Activated CD4-positive, alpha-beta memory T cell treated with anti-CD3 and anti-CD28 coated beads, Interleukin-2, amount 10 ng/mL, durations not matched to agents 7 days and 5 days (primary cell): Measurements from ENCODE around the gene LETM1. TPM values are rescaled to one million over a fixed set of nuclear protein-coding genes. Genes with fewer than 3 reads are reported as not detected.

Experiments
- CTCF ChIA-PET: fragments of 350-600 bp; sonication (Branson Sonifier 250); formaldehyde crosslinking; loops from one replicate; lab custom pipeline; 2021; ENCODE audit warnings: antibody characterized with exemption, inconsistent platforms; lab: Charles Lee
- POLR2A ChIA-PET: fragments of 350-600 bp; sonication (Branson Sonifier 250); formaldehyde crosslinking; loops from one replicate; lab custom pipeline; 2021; ENCODE audit warnings: antibody characterized with exemption; lab: Charles Lee
- DNase-seq: peaks from one replicate; pipeline ENCODE4 v3.0.0-alpha.2; 2020
- H3K27ac Mint-ChIP-seq: one replicate; pipeline ENCODE4 v1.8.0; 2021; ENCODE audit warnings: mild to moderate bottlenecking, mixed read lengths
- H3K27me3 Mint-ChIP-seq: one replicate; pipeline ENCODE4 v1.8.0; 2021; ENCODE audit warnings: mixed read lengths
- H3K36me3 Mint-ChIP-seq: one replicate; pipeline ENCODE4 v1.8.0; 2021; ENCODE audit warnings: low read depth, mixed read lengths
- H3K4me1 Mint-ChIP-seq: one replicate; pipeline ENCODE4 v1.8.0; 2021; ENCODE audit warnings: mixed read lengths
- H3K4me3 Mint-ChIP-seq: one replicate; pipeline ENCODE4 v1.8.0; 2021; ENCODE audit warnings: mild to moderate bottlenecking, mixed read lengths
- H3K9me3 Mint-ChIP-seq: one replicate; pipeline ENCODE4 v1.8.0; 2021; ENCODE audit warnings: mixed read lengths
- total RNA-seq, 2 experiments: library from RNA; stranded (reverse); gene quantifications; one replicate each; pipeline ENCODE4 v1.2.3, GENCODE V29; 2021

Gene LETM1
- total RNA-seq, 2 experiments from 2014 or later: 36.6 to 39.3 TPM

DNA sequence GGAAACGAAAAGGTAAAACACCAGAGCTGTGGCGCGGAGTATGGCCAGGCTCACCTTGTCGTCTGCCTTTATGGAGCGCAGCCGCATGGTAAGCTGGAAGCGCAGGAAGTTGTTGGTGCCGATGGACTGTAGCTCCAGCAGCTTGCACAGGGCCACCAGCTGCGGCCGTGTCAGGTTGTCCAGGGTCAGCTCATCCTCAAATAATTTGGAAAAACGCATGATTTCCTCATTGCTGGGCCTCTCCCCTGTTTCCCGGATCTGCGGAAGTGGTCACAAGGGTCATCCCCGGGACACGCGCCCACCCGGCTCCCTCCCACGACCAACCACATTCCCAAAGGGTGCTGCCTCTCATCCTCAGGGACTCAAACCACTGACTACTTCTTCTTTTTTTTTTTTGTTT, 23.3 kb downstream of the LETM1 start:
- H3K9me3 Mint-ChIP-seq: no peaks in the 10 kb centered on the region
- POLR2A ChIA-PET: no interaction called here
- H3K4me1 Mint-ChIP-seq: peaks cover 5% of the 10 kb centered on the region
- H3K27me3 Mint-ChIP-seq: no peaks in the 10 kb centered on the region
- no peak overlapping the region for H3K27ac Mint-ChIP-seq
- H3K4me3 Mint-ChIP-seq: no peak overlapping the region
- CTCF ChIA-PET: no interaction called here
- no peak for DNase-seq
- H3K36me3 Mint-ChIP-seq: peaks cover 30% of the 10 kb centered on the region

DNA sequence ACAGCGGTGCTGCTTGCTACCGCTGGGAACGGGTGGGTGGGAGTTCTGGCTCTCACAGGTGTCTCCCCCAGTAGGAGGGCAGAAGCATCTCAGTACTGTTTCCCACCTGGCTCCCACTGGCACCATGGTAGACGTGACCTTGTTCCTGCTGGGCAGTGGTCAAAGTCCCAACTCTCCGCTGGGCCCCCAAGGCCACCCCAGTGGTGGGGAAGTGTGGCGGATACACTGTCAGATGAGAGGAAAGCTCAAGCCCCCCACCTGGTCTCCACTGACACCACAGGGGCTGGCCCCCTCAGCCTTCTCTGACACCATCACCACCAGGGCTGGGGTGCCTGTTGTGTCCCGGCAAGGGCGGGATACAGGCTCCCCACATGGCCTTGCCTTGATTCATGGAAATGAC, 24.6 kb downstream of the LETM1 start:
- DNase-seq: no peak
- no peak overlapping the region for H3K4me3 Mint-ChIP-seq
- H3K9me3 Mint-ChIP-seq: no peaks in the 10 kb centered on the region
- H3K4me1 Mint-ChIP-seq: peaks cover 5% of the 10 kb centered on the region
- POLR2A ChIA-PET: no interaction called here
- CTCF ChIA-PET: no interaction called here
- H3K27me3 Mint-ChIP-seq: no peaks in the 10 kb centered on the region
- H3K27ac Mint-ChIP-seq: no peak overlapping the region
- H3K36me3 Mint-ChIP-seq: peaks cover 30% of the 10 kb centered on the region

DNA sequence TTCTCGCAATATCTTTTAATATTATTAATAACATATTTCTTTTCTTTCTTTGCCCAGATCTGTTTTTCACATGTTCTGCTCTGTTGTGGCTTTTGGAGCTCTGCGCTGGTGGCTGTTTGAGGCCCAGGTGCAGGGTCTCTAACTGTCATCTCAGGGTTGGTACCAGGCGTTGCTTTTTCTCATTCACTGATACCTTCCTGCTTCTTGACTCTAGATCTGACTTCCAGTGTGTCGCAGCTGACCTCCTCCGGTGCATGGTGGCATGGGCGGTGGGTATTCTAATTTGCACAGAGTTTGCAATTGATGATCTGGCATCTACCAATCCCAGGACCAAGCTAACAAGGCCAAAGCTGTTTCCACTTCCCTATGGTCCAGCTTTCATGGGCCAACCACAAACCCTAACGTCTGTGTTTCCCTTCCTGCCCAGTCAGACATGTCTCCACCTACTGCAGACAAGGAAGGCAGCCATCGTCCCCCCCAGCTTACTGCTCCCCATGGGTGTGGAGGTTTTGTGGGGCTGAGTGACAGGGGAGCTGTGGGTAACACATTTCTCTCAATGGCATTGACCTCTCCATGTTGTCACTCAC, 25.2 kb downstream of the LETM1 start:
- Mint-ChIP-seq H3K9me3 (no peaks in the 10 kb centered on the region), H3K27me3 (no peaks in the 10 kb centered on the region), H3K27ac (no peak overlapping the region), H3K4me3 (no peak overlapping the region), H3K36me3 (peaks cover 27% of the 10 kb centered on the region), H3K4me1 (peaks cover 5% of the 10 kb centered on the region)
- ChIA-PET CTCF (interaction anchor here (1.5 kb wide), 1 partner anchor 83 kb away, joined by 4 read pairs; no protein-coding TSS in a partner anchor), POLR2A (no interaction called here)
- DNase-seq: no peak

DNA sequence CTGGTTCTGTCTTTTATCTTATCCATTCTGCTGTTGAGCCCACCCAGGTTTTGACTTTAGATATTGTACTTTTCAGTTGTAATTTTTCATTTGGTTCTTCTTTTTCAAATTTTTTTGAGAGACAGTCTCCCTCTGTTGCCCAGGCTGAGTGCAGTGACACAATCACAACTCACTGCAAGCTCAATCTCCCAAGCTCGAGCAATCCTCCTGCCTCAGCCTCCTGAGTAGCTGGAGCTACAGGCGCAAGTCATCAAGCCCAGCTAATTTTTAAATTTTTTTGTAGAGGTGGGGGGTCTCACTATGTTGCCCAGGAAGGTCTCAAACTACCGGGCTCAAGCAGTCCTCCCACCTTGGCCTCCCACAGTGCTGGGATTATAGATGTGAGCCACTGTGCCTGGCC, 25.7 kb downstream of the LETM1 start:
- no peak for DNase-seq

DNA sequence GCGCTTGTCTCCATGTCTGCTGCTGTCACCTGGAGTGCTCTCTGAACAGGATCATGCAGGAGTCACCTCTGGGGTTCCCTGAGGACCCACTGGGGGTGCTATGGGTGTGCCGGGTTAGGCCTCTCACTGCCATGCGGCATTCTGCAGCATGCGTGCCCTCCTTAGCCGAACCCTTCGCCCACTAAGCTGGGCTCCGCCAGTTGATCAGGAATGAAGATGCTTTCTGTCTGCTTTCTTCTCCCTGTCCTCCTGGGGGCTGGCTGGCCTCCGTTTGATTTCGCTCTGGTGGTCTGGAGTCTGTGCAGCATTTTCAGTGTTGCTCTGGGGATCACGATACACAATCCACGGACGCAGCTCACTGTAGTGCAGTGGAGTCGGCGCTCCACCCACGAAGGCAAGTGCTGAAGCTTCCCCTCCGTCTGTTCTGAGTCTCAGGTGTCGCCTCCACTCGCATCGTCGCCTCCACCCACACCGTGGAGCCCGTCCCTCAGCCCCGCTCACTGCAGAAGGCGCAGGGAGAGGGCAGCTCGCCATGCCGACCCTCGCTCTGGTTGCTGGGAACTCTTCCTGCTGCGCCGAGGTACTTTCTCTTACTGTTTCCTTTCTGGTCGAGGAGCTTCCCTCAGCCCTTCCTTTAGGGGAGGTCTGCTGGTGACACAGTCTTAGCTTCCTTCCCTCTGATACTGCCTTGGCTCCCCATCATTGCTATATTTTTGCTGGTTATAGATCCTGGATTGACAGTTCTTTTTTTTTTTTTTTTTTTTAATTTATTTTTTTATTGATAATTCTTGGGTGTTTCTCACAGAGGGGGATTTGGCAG, 29.2 kb downstream of the LETM1 start:
- no peak for DNase-seq
- H3K4me3 Mint-ChIP-seq: no peak overlapping the region
- peaks cover 3% of the 10 kb centered on the region for H3K4me1 Mint-ChIP-seq
- no peak overlapping the region for H3K27ac Mint-ChIP-seq
- no peaks in the 10 kb centered on the region for H3K9me3 Mint-ChIP-seq
- POLR2A ChIA-PET: no interaction called here
- H3K36me3 Mint-ChIP-seq: peaks cover 25% of the 10 kb centered on the region
- H3K27me3 Mint-ChIP-seq: no peaks in the 10 kb centered on the region
- CTCF ChIA-PET: no interaction called here

More for the DNA sequence above, 25.7 kb downstream of the LETM1 start:
- POLR2A ChIA-PET: no interaction called here
- H3K4me1 Mint-ChIP-seq: peaks cover 5% of the 10 kb centered on the region
- CTCF ChIA-PET: interaction anchor here (1.5 kb wide), 1 partner anchor 82 kb away, joined by 4 read pairs; no protein-coding TSS in a partner anchor
- no peaks in the 10 kb centered on the region for H3K9me3 Mint-ChIP-seq
- no peaks in the 10 kb centered on the region for H3K27me3 Mint-ChIP-seq
- peaks cover 27% of the 10 kb centered on the region for H3K36me3 Mint-ChIP-seq
- no peak overlapping the region for H3K4me3 Mint-ChIP-seq
- H3K27ac Mint-ChIP-seq: no peak overlapping the region

DNA sequence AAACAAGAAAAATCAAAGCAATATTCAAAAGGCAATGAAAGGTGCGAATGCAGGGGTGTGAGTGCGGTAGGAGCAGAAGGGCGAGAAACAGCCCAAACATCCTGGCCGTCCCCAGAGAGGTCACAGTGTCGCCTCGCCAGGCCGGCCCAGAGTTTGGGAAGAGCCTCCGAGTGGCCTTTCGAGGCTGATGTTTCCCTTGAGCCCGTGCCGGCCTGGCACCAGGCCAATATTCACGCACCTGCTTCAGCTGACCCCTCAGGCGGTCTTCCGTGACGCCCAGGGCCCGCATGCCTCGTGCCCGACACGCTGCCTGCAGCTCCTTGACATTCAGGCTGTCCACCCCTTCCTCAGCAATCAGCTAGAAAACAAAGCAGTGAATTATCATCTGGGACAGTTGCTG, 30.6 kb downstream of the LETM1 start:
- Mint-ChIP-seq H3K36me3 (peaks cover 24% of the 10 kb centered on the region), H3K27ac (no peak overlapping the region), H3K9me3 (no peaks in the 10 kb centered on the region), H3K27me3 (no peaks in the 10 kb centered on the region), H3K4me1 (no peaks in the 10 kb centered on the region), H3K4me3 (no peak overlapping the region)
- CTCF ChIA-PET: no interaction called here
- POLR2A ChIA-PET: no interaction called here
- no peak for DNase-seq

DNA sequence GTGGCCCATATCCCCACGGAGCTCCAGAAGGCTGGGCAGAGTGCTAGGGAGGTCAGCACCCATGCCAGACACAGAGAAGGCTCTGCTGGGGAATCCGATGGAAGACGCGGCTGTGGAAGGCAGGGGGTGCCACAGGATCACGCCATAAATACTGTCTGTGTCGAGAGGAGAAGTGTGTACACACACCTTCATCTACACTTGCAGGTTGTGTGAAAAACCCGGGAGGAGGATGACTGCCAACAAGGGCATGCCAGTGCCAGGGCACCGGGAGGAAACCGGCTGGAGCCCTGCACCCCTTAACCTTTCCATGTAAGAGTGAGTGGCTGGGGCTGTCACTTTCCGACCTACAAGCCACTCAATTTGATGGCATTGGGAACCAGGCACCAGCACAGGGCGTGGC, 31.2 kb downstream of the LETM1 start:
- no peak for DNase-seq
- Mint-ChIP-seq H3K27me3 (no peaks in the 10 kb centered on the region), H3K27ac (no peak overlapping the region), H3K36me3 (peaks cover 20% of the 10 kb centered on the region), H3K9me3 (no peaks in the 10 kb centered on the region), H3K4me1 (no peaks in the 10 kb centered on the region), H3K4me3 (no peak overlapping the region)
- CTCF ChIA-PET: no interaction called here
- POLR2A ChIA-PET: no interaction called here

DNA sequence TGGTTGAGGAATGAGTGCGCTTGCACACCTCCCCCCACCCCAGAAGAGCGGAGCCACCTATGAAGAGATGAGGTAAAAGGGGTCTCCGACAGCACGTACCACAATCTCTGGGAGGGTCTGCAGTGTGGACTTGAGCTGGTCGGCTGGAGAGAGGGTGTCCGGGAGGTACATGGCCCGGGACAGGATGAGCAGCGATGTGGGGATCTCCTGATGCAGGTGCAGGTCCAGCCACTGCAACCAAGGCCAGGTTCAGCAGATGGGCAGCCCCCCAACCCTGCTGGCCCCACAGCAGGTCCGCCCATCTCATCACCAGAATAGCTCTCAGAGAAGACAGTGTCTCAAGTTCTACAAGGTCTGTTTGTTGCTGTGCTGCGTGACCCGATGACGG, 32.4 kb downstream of the LETM1 start:
- ChIA-PET POLR2A (no interaction called here), CTCF (no interaction called here)
- H3K27me3 Mint-ChIP-seq: no peaks in the 10 kb centered on the region
- peaks cover 23% of the 10 kb centered on the region for H3K36me3 Mint-ChIP-seq
- no peaks in the 10 kb centered on the region for H3K4me1 Mint-ChIP-seq
- no peak for DNase-seq
- no peak overlapping the region for H3K27ac Mint-ChIP-seq
- no peak overlapping the region for H3K4me3 Mint-ChIP-seq
- H3K9me3 Mint-ChIP-seq: no peaks in the 10 kb centered on the region

DNA sequence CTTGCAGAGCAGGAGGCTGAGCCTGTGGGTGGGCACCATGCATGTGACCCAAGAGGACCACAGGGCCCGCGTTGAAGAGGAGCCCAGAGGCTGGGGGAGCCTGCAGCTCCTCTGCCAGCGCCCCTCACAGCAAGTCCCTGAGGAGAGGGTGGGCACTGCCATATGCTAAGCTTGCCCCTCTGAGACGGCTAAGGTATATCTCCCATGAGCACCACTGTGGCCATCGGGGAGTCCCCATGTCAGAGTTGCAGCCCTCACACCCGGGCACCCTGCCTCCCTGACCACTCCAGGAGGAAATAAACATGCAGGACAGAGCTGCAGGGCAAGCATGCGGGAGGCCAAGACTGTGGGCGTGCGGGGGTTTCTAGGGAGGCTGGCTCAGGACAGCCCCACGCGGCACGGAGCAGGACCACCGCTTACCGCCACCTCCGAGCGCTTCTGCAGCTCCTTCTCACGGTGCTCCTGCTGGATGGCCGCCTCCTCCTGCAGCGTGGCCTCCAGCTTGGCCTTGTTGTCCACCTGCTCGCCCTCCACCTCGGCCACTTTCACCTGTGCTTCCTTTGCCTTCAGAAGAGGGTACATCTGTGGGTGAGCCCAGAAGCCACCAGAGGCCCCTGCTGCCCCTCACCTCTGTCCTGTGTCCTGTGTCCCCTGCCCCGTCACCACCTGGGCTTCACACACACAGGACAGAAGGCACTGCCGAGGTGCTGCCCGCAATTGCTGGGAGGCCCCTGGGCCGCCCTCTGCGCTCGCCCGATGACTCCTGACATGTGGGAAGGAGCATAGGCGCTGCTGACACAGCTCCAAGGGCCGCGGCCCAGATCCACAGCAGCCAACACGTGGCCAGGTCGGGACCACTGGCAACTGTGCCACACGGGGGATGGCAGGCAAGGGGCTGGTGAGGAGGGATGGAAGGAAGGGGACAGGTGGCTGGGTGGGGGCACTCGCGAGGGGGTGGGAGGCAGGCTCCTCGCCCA, 33.1 kb downstream of the LETM1 start:
- Mint-ChIP-seq H3K36me3 (peaks cover 26% of the 10 kb centered on the region), H3K4me3 (no peak overlapping the region), H3K4me1 (no peaks in the 10 kb centered on the region), H3K27me3 (no peaks in the 10 kb centered on the region), H3K9me3 (no peaks in the 10 kb centered on the region), H3K27ac (no peak overlapping the region)
- no peak for DNase-seq
- POLR2A ChIA-PET: no interaction called here
- CTCF ChIA-PET: no interaction called here

DNA sequence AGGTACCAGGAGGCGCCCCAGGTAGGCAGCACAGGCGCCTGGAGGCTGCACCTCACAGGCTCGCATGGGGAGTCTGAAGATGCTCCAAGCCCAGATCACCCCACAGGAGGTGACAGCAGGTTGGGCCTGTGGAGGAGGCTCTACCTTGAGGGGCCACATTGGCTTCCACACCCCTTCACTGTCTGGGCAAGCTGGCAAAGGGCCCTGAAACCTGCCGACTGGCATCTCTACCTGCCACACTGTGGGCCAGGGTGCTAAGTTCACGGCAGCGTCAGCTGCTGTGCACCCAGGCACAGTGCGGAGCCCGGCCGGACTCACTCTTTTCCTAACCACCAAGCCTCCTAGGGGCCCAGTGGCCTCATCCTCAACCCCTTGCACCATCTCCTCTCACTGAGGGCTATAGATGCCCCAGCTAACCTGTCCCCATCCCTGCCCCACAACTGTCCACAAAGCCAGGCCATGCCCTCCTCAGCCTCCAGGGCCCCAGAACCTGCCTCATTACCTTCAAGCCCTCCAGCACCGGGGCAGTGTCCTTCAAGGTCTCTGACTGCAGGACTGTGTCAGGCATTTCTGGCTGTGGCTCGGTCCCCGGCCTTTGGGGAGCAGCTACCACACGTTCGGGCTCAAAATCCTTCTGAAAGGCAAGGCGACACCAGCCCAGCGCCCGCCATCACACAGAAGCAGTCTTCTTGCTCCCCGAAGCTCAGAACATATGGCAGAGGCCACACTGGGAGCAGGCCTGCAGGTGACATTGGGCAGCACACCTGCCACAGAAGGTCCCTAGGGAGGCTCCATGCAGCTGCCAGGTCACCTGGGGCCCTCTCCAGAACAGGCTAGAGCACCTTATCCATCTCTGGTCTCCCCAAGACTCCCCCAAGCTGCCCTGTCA, 34.0 kb downstream of the LETM1 start:
- CTCF ChIA-PET: no interaction called here
- peaks cover 26% of the 10 kb centered on the region for H3K36me3 Mint-ChIP-seq

DNA sequence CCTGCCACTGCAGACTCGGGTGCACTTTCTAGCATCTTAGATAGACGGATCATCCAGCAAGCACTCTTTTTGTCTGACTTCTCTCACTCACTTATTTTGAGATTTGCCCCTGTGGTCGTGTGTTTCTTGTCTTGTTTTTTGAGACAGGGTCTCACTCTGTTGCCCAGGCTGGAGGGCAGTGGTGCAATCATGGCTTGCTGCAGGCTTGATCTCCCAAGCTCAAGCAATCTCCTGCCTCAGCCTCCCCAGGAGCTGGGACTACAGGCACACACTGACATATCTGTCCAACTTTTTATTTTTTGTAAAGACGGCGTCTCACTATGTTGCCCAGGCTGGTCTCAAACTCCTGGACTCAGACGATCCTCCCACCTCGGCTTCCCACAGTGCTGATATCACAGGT, 36.1 kb downstream of the LETM1 start:
- no peaks in the 10 kb centered on the region for H3K4me1 Mint-ChIP-seq
- H3K27ac Mint-ChIP-seq: no peak overlapping the region
- no peak for DNase-seq
- POLR2A ChIA-PET: no interaction called here
- no peaks in the 10 kb centered on the region for H3K9me3 Mint-ChIP-seq
- H3K4me3 Mint-ChIP-seq: no peak overlapping the region
- peaks cover 36% of the 10 kb centered on the region for H3K36me3 Mint-ChIP-seq
- no peaks in the 10 kb centered on the region for H3K27me3 Mint-ChIP-seq
- CTCF ChIA-PET: interaction anchor here (0.8 to 1.5 kb wide), 2 partner anchors 72 to 79 kb away, joined by 3 read pairs; no protein-coding TSS in a partner anchor

More for the DNA sequence above, 34.0 kb downstream of the LETM1 start:
- DNase-seq: no peak
- H3K27me3 Mint-ChIP-seq: no peaks in the 10 kb centered on the region
- H3K4me3 Mint-ChIP-seq: no peak overlapping the region
- no peaks in the 10 kb centered on the region for H3K9me3 Mint-ChIP-seq
- no peaks in the 10 kb centered on the region for H3K4me1 Mint-ChIP-seq
- H3K27ac Mint-ChIP-seq: no peak overlapping the region
- POLR2A ChIA-PET: no interaction called here

DNA sequence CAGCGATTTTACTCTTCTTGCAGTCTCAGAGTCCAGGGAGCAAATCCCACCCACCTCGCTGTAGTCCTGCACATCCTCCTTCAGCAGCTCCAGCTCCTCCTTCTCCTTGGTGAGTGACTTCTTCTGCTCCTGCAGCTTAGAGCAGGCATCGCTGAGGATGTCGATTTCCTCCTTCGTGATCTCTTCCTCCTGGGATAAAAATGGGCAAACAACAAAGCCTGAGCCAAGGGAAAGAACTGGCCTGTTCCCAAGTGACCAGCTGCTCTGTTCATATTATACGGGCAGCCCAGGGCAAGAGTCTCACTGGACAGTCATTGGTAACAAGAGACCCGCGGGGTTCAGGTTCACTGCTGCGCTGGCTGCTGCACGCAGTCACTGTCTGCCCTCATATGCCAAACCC, 36.7 kb downstream of the LETM1 start:
- POLR2A ChIA-PET: no interaction called here
- no peak for DNase-seq
- no peak overlapping the region for H3K27ac Mint-ChIP-seq
- no peak overlapping the region for H3K4me3 Mint-ChIP-seq
- H3K9me3 Mint-ChIP-seq: no peaks in the 10 kb centered on the region
- H3K4me1 Mint-ChIP-seq: no peaks in the 10 kb centered on the region
- no peaks in the 10 kb centered on the region for H3K27me3 Mint-ChIP-seq
- peaks cover 40% of the 10 kb centered on the region for H3K36me3 Mint-ChIP-seq
- CTCF ChIA-PET: interaction anchor here (1.1 to 1.5 kb wide), 2 partner anchors 10 to 80 kb away, joined by 3 read pairs; no protein-coding TSS in a partner anchor
